Measurements from ENCODE around the gene SEC14L2. TPM values are rescaled to one million over a fixed set of nuclear protein-coding genes. Genes with fewer than 3 reads are reported as not detected.

SEC14L2 gene
- total RNA-seq, 1 donor from 2014 or later = 13.2 TPM

DNA sequence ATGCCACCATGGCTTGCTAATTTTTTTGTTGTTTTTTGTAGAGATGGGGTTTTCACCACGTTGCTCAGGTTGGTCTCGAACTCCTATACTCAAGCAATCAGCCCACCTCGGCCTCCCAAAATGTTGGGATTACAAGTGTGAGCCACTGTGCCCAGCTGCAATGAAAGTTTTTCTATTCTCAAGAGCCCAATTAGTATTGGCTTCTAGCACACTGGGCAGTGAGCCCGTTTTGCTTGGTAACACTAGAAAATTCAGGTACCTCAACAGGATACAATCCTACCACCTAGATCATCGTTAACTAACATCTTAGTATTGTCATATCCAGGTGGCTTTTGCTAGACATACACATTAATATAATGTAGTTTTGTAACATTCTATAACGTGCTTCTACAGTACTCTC lies 56.0 kb downstream of the SEC14L2 start:
- DNase-seq (ENCODE audit: low spot score, unreplicated experiment) = no peak
- no peaks in the 10 kb centered on the region for H3K27me3 Mint-ChIP-seq
- TF ChIP-seq CTCF (IDR thresholded peaks at IDR 0.05; ENCODE audit: unreplicated experiment) = no peak
- H3K27ac Mint-ChIP-seq = no peak overlapping the region
- H3K4me1 Mint-ChIP-seq (ENCODE audit: low read depth) = peaks cover 5% of the 10 kb centered on the region
- no peak overlapping the region for H3K4me3 Mint-ChIP-seq (ENCODE audit: low read depth)
- no peaks in the 10 kb centered on the region for H3K9me3 Mint-ChIP-seq (ENCODE audit: low read depth)
- H3K36me3 Mint-ChIP-seq (ENCODE audit: insufficient read depth) = no peaks in the 10 kb centered on the region

DNA sequence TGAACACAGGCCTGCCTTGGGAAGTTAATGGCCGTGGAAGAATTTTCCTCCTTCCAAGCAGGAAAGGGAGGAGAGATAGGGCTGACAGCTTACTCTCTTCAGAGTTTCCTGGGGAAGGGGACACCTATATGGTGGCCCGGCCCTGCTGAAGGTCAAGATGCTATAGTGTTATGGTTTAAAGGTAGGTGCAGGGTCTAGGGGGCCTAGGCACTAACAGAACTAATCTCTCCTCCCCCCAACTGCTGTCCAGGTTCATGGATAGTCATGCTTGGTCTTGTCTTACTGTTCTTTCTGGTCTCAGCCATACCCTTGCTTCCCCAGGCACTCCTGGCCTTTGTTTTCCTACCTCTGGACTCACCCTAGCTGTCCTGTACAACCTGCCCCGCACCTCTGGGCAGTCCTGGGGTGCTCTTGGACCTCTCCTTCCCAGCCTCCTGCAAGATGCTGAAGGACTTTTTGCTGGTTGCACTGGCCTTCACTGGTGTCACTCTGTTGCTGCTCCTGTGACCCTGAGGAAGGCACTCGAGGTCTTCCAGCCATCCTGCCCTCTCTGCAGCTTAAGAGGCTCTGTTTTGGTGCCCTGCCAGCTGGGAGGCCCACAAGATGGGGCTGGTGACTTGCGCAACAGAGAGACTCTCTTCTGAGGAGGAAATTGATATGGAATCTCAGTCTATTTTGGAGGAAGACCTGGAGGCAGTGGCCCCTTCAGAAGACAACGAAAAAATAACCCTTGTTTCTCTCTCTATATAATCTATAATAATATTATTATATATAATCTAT lies 57.1 kb downstream of the SEC14L2 start:
- Mint-ChIP-seq H3K9me3 (ENCODE audit: low read depth) (no peaks in the 10 kb centered on the region), H3K4me3 (ENCODE audit: low read depth) (no peak overlapping the region), H3K27me3 (no peaks in the 10 kb centered on the region), H3K36me3 (ENCODE audit: insufficient read depth) (no peaks in the 10 kb centered on the region), H3K4me1 (ENCODE audit: low read depth) (peaks cover 5% of the 10 kb centered on the region), H3K27ac (no peak overlapping the region)
- TF ChIP-seq CTCF (IDR thresholded peaks at IDR 0.05; ENCODE audit: unreplicated experiment) = no peak
- no peak for DNase-seq (ENCODE audit: low spot score, unreplicated experiment)

- Mint-ChIP-seq H3K27ac (no peak overlapping the region), H3K27me3 (no peaks in the 10 kb centered on the region), H3K36me3 (ENCODE audit: insufficient read depth) (no peaks in the 10 kb centered on the region), H3K4me3 (ENCODE audit: low read depth) (no peak overlapping the region), H3K4me1 (ENCODE audit: low read depth) (peaks cover 5% of the 10 kb centered on the region), H3K9me3 (ENCODE audit: low read depth) (no peaks in the 10 kb centered on the region)
- no peak for DNase-seq (ENCODE audit: low spot score, unreplicated experiment)
- TF ChIP-seq CTCF (IDR thresholded peaks at IDR 0.05; ENCODE audit: unreplicated experiment) = no peak
Observed at GRCh38 chr22:30455075-30455840, 58.4 kb downstream of the SEC14L2 start.

DNA sequence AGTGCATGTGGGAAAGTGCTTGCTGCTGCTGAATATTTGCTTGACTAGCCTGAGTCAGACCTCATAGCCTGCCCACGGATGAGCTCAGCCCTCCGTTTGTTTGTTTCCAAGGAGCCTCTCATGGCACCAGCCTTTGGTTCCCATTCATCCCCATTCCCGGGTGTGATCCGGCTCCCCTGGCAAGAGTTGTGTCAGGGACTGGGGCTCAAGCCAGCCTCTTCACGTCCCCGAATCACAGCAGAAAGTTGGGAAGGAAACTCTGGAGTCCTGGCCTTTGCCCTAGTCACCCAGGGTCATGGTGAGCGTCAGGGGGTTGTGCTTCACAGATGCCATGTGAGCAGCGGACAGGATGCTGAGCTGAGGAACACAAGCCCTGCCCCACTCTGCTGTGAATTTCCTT lies 61.2 kb downstream of the SEC14L2 start:
- peaks cover 3% of the 10 kb centered on the region for H3K27me3 Mint-ChIP-seq
- no peak overlapping the region for H3K4me3 Mint-ChIP-seq (ENCODE audit: low read depth)
- no peak overlapping the region for H3K27ac Mint-ChIP-seq
- DNase-seq (ENCODE audit: low spot score, unreplicated experiment) = no peak
- H3K9me3 Mint-ChIP-seq (ENCODE audit: low read depth) = no peaks in the 10 kb centered on the region
- no peaks in the 10 kb centered on the region for H3K36me3 Mint-ChIP-seq (ENCODE audit: insufficient read depth)
- no peak for TF ChIP-seq CTCF (IDR thresholded peaks at IDR 0.05; ENCODE audit: unreplicated experiment)
- no peaks in the 10 kb centered on the region for H3K4me1 Mint-ChIP-seq (ENCODE audit: low read depth)

DNA sequence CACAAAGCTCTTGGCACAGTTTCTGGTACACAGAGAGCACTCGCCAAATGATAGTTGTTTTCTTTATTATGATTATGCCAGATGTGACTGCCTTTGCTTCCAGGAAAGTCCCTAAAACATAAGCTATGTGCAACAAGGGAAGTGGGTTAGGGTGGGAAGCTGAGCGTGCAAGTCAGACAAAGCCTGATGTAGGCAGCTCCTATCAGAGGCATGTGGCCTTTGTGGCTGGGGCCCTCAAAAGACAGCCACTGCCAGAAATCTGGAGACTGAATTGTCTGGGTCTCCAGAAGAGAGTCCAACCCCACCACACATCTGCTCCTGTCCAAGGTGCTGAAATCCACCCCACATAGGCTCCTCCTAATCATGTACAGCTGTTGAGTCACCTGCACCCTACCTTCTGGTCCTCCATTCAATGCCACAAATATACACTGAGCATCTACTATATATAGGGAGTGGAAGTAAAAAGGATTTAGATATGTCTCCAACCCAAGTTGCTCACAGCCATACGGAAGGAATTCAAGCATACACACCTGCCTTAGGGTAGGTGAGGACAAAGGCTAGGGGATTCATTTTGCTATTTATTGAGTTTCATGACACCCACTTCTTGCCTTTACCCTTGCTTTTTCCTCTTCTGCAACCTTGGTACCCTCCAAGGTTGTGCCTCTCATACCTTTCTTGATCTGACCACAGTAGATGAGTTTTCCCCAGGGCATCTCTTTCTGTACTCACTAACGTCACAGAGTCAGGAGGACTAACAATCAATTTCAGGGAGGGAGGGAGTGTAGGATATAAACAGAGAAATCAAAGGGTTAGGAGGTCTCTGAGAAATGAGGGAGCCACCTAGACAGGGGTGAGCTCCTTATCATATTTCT lies 62.6 kb downstream of the SEC14L2 start:
- Mint-ChIP-seq H3K27me3 (peaks cover 3% of the 10 kb centered on the region), H3K27ac (no peak overlapping the region), H3K4me3 (ENCODE audit: low read depth) (no peak overlapping the region), H3K9me3 (ENCODE audit: low read depth) (no peaks in the 10 kb centered on the region), H3K4me1 (ENCODE audit: low read depth) (no peaks in the 10 kb centered on the region), H3K36me3 (ENCODE audit: insufficient read depth) (no peaks in the 10 kb centered on the region)
- TF ChIP-seq CTCF (IDR thresholded peaks at IDR 0.05; ENCODE audit: unreplicated experiment) = no peak
- DNase-seq (ENCODE audit: low spot score, unreplicated experiment) = peak; percentile 27

All from progenitor cell of endocrine pancreas (in vitro differentiated cells).